Left lobe of liver (tissue), 2 donors: ENCODE data around the gene ILDR1. TPM values are rescaled to one million over a fixed set of nuclear protein-coding genes. Genes with fewer than 3 reads are reported as not detected.

Experiments used
- ATAC-seq: fragments of 200-7000 bp; cut with Tn5 transposase; one replicate; pipeline ENCODE4 v1.9.1; 2020; ENCODE audit warnings: mild to moderate bottlenecking, moderate library complexity
- DNase-seq: peaks from one replicate; pipeline ENCODE4 v3.0.0-alpha.2; 2020; ENCODE audit warnings: low spot score
- total RNA-seq: library from RNA; stranded (reverse); gene quantifications from one replicate; pipeline ENCODE4 v1.2.1, GENCODE V29; 2021
- donor health status: DM: no; HTN: no; CAD: no; lungs with moderate emphysema.
- donor health status: DM: no; HTN: yes; CAD: no.

The ILDR1 gene
- total RNA-seq, 1 donor from 2014 or later: 0.15 TPM

DNA sequence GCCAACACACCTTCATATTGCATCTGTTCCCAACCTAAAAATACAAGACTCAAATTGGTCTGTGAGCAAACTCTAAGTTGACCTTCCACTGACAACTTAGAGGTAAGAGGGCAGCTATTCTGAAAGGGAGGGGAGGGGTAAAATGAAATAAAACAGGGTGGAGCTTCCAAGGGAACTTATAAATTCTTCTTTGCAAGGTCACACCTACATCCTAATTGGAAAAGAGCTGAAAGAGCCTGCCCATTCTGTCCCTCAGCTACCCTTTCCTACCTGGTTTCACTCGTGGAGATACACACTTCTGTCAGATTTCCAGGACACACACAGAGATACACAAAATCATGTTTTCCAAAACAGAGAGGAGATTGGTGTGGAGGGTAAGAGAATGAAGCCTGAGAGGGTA lies 1.0 kb downstream of the ILDR1 start:
- ATAC-seq (no peak), DNase-seq (no peak)

GRCh38 chr3:122019493-122019892 lies 2.6 kb downstream of the ILDR1 start:
- ATAC-seq (no peak), DNase-seq (no peak)

DNA sequence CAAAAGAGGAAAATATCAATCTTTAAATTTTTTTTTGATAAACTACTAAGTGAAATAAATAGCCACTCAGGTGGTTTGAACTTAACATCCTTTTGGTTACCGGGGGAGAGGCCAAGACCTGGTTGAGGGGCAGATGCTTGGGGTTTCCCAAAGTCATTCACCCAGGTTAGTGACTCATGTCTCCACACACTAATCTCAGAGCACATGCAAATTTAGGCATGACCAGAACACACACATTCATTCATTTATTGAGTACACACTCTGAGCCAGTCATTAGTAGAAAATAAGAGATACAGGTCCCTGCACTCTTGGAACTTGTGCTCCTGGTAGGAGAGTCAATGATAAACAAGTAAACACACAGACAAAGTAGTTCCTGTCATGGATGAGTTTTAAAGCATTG lies 7.3 kb downstream of the ILDR1 start:
- DNase-seq (no peak), ATAC-seq (no peak)

GRCh38 chr3:122013448-122013925 lies 8.6 kb downstream of the ILDR1 start:
- DNase-seq (no peak), ATAC-seq (no peak)

GRCh38 chr3:122012821-122013220 lies 9.2 kb downstream of the ILDR1 start:
- no peak for DNase-seq
- no peak for ATAC-seq

GRCh38 chr3:122011396-122011795 lies 10.7 kb downstream of the ILDR1 start:
- no peak for ATAC-seq
- DNase-seq: no peak

GRCh38 chr3:122010506-122010905 lies 11.5 kb downstream of the ILDR1 start:
- DNase-seq (no peak), ATAC-seq (no peak)

GRCh38 chr3:122008166-122008565 lies 13.9 kb downstream of the ILDR1 start:
- DNase-seq (no peak), ATAC-seq (no peak)

GRCh38 chr3:122006267-122006666 lies 15.8 kb downstream of the ILDR1 start:
- ATAC-seq (no peak), DNase-seq (no peak)

- ATAC-seq (no peak), DNase-seq (no peak)
These were observed 17.0 kb downstream of the ILDR1 start for GRCh38 chr3:122004991-122005565.

DNA sequence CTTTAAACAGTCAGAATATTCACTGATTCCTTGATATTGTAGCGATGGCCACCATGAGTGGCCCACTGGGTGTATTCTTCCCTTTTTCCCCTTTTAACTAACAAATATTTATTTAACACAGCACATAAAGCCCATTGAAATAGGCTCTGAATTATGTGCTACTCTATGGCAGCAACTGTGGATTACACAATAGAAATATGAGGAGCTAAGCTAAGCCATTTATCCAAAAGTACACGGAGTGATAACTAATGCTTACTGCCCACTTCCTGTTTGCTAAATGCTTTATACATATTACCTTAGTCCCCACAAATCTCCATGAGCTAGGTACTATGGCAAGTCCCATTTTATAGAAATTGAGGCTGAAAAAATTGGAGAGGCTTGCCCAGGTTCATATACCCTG lies 17.9 kb downstream of the ILDR1 start:
- ATAC-seq: no peak

GRCh38 chr3:122003606-122004005 lies 18.4 kb downstream of the ILDR1 start:
- no peak for DNase-seq
- no peak for ATAC-seq

More for the DNA sequence above, 17.9 kb downstream of the ILDR1 start:
- no peak for DNase-seq

DNA sequence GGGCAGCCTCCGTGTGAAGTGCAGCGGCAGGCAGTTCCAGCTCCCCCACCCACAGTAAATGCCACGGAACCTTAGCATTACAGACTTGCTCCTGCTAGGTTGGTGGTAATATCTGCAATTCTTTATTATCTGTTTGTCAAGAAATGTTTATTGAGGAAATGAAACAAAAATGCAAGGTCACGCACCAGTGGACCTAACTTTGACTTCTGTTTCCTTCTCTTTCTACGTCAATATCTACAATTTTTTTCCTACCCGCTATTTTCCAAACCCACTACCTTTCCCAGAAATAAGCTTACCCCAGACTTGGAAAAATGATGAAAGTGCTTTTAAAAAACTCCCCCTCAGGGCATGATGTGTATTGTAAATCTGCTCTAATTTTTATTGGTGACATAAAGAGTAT lies 18.9 kb downstream of the ILDR1 start:
- no peak for ATAC-seq
- no peak for DNase-seq

DNA sequence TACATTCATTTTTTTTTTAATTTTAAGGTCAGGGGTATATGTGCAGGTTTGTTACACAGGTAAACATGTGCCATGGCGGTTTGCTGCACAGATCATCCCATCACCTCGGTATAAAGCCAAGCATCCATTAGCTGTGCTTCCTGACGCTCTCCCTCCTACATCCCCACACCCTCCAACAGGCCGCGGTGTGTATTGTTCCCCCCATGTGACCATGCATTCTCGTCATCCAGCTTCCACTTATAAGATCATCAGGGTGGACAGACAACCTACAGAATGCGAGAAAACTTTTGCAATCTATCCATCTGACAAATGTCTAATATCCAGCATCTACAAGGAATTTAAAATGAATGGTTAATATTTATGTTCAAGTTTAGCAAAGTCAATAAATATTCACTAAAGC lies 19.4 kb downstream of the ILDR1 start:
- ATAC-seq (no peak), DNase-seq (no peak)

DNA sequence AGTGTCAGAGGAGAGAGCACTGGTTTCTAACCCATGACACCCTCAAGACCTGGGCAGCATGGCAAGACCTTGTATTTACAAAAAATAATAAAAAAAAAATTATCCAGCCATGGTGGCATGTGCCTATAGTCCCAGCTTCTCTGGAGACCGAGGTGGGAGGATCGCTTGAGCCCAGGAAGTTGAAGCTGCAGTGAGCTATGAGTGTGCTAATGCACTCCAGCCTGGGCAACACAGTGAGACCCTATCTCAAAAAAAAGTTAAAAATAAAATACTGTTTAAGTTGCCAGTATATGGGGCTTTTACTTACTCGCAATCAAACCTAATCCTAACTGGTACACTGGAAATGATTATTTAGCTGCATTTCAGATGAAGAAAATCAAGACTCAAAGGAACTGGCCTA lies 20.2 kb downstream of the ILDR1 start:
- ATAC-seq (no peak), DNase-seq (no peak)

DNA sequence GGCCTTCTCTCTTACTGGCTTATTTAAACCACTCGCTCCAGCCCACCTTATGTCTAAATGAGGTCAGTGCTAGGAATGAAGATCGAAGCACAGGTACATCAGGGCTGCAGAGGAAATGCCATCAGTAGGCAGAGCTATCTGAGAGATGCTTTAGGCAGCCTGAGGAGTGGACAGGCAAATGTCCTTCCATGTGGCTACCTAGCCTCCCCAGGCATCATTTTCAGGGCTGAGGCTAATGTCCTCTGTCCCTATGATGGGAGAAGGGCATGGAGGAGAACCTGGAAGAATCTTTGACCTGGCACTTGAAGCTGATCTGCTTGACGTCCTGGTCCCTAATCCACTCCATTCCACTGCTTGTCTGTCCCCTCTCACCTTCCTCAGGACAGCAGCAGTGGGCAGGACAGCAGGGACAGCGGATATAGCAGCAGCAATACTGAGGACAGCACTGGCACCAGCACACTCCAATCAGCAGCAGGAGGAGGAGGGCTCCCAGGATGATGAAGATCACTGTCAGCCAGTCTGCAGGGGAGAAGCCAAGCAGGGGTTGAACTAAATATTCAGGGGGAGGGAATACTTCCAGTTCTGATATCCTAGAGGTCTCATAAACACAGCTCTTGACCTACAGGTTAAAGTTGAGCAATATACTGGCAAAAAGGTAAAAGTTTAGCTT lies 21.0 kb downstream of the ILDR1 start:
- ATAC-seq (peak; percentile 67), DNase-seq (no peak)

DNA sequence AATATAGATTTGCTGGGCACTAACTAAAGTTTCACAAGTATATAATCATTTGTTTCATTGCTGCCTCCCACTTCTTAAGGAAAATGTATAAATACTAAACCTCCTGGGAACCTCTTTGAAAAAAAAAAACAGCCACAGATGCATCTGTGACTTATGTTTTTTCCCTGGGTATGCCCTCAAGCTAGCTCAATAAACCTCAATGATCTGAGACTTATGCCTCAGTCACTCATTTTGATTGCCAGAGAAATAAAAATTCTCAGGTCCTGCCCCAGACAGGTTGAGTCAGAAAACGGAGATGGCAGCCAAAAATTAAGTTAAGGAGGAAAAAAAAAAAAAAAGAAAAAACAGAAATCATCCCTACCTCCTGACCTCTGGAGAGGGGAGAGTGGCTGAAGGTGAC lies 22.1 kb downstream of the ILDR1 start:
- ATAC-seq (no peak), DNase-seq (no peak)

DNA sequence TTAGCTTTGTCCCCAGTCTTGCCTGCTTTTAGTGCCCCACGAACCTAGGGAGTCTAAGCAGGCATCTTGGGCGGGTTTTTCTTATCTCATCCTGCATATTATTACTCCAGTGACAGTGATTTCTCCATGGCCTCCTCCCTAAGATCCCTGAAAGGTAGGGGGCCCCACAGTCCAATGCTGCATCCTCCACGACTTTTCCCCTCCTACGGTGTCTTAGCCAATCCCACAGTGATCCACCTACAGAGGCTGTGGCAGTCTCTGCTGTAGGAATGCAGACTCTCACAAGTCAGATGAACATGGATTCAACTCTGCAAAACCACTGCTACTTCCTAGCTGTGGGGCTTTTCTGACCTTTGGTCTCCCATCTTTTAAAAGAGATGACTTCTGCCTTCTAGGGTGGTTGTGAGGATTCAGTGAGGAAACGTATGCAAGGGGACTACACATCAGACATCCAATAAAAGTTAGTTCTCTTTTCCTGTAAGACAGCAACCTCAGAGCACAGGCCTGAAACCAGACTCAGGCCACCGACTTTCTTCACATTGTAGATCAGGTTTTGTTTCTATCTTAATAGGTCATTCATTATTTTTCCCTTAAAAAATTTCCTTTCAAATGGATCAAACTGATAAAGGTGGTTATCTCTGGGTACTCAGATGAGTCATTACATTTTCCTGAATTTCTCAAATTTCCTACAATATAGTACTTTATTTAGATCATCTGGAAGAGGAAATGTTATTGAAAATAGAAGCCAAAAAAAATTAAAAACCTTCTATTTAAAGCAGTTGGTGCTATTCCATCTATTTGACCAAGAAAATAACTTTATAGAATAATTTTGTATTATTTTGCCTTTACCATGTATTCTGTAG lies 23.2 kb downstream of the ILDR1 start:
- no peak for DNase-seq
- ATAC-seq: no peak

GRCh38 chr3:121998030-121998580 lies 23.9 kb downstream of the ILDR1 start:
- DNase-seq (no peak), ATAC-seq (no peak)

DNA sequence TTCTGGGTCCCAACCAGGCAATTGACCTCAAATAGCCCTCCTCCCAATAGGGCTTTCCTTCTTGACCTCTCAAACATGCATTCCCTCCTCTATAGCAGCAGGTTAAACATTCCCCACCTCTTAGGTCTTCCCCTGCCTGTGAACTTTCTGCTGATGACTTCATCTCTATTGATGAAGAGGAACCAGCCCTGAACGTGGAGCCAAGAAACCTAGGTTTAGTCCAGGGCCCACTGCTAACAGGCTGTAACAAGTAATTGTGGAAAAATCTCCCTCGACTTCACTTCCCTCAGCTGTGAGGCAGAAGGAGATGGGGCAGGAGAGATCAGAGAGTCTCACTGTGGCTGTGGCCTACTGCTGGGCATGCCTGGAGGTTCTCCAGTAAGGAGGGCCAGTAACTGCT lies 24.7 kb downstream of the ILDR1 start:
- ATAC-seq (no peak), DNase-seq (no peak)

DNA sequence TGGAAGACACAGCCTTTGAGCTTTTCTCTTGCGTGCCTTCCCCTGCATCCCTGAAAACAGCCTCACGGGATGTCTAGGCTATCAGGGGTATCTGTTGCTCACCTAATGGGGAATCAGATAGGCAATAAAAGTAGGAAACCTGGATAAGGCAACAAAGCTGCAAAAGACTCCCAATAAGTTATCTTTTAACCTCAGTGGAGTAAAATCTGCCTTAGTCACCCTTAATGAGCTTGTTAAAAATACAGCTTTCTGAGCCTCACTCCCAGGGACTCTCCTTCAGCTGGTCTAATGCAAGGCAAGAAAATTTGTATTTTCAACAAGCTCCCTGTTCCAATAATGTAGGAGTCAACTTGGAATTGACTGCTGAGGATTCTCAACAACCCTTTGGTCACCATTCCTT lies 25.6 kb downstream of the ILDR1 start:
- DNase-seq (no peak), ATAC-seq (no peak)
